H9 (cell line): Measurements from ENCODE around the gene ZNF655. TPM values are rescaled to one million over a fixed set of nuclear protein-coding genes. Genes with fewer than 3 reads are reported as not detected.

ENCODE experiments used
- DNase-seq: peaks from one replicate; pipeline ENCODE4 v3.0.0-alpha.2; 2017
- H2AFZ ChIP-seq: one replicate; pipeline ENCODE4 v1.6.1; 2013; ENCODE audit warnings: mild to moderate bottlenecking, low read length, control low read depth, moderate library complexity
- H2AK5ac ChIP-seq: 2 replicates; pipeline ENCODE4 v1.6.1; 2013; ENCODE audit warnings: low read length, control low read depth, mixed read lengths; ENCODE audit not compliant: insufficient read length
- H2BK120ac ChIP-seq: one replicate; pipeline ENCODE4 v1.6.1; 2013; ENCODE audit warnings: low read depth, mild to moderate bottlenecking, low read length, control low read depth, inconsistent platforms; ENCODE audit not compliant: poor library complexity, severe bottlenecking
- H2BK12ac ChIP-seq: 2 replicates; pipeline ENCODE4 v1.6.1; 2013; ENCODE audit warnings: low read length, control low read depth, mixed read lengths, low read depth; ENCODE audit not compliant: insufficient read length
- H2BK15ac ChIP-seq: 2 replicates; pipeline ENCODE4 v1.6.1; 2013; ENCODE audit warnings: low read depth, low read length, control low read depth
- H2BK20ac ChIP-seq: one replicate; pipeline ENCODE4 v1.6.1; 2013; ENCODE audit warnings: low read depth, mild to moderate bottlenecking, low read length, control low read depth, inconsistent platforms; ENCODE audit not compliant: poor library complexity, severe bottlenecking
- H2BK5ac ChIP-seq: 2 replicates; pipeline ENCODE4 v1.6.1; 2013; ENCODE audit warnings: low read length, control low read depth, mixed read lengths; ENCODE audit not compliant: insufficient read length
- H3K14ac ChIP-seq: 2 replicates; pipeline ENCODE4 v1.6.1; 2013; ENCODE audit warnings: low read length, control low read depth; ENCODE audit not compliant: insufficient read depth
- H3K18ac ChIP-seq: 2 replicates; pipeline ENCODE4 v1.6.1; 2013; ENCODE audit warnings: low read depth, mild to moderate bottlenecking, mixed read lengths, low read length, control low read depth; ENCODE audit not compliant: insufficient read length
- H3K23ac ChIP-seq: 2 replicates; pipeline ENCODE4 v1.6.1; 2013; ENCODE audit warnings: low read length, control low read depth, mixed read lengths, low read depth; ENCODE audit not compliant: insufficient read length
- H3K23me2 ChIP-seq: 2 replicates; pipeline ENCODE4 v1.6.1; 2013; ENCODE audit warnings: low read depth, mild to moderate bottlenecking, mixed read lengths, low read length, control low read depth; ENCODE audit not compliant: insufficient read length, poor library complexity, severe bottlenecking
- H3K27ac ChIP-seq: 2 replicates; pipeline ENCODE4 v1.5.1; 2013; ENCODE audit warnings: low read length, control low read depth, mixed read lengths, low read depth; ENCODE audit not compliant: insufficient read length
- H3K27me3 ChIP-seq: 2 replicates; pipeline ENCODE4 v1.6.1; 2013; ENCODE audit warnings: low read length, control low read depth, inconsistent platforms; ENCODE audit not compliant: insufficient read depth
- H3K4ac ChIP-seq: 2 replicates; pipeline ENCODE4 v1.6.1; 2013; ENCODE audit warnings: low read depth, mild to moderate bottlenecking, control low read depth, inconsistent platforms, low read length, moderate library complexity
- H3K4me1 ChIP-seq: 2 replicates; pipeline ENCODE4 v1.6.1; 2013; ENCODE audit warnings: low read length, control low read depth, inconsistent platforms; ENCODE audit not compliant: insufficient read depth
- H3K4me2 ChIP-seq: 2 replicates; pipeline ENCODE4 v1.6.1; 2013; ENCODE audit warnings: low read length, control low read depth, mixed read lengths; ENCODE audit not compliant: insufficient read length, insufficient read depth
- H3K56ac ChIP-seq: 2 replicates; pipeline ENCODE4 v1.6.1; 2013; ENCODE audit warnings: low read depth, mild to moderate bottlenecking, mixed read lengths, low read length, control low read depth; ENCODE audit not compliant: insufficient read length
- H3K79me1 ChIP-seq: 2 replicates; pipeline ENCODE4 v1.6.1; 2013; ENCODE audit warnings: low read depth, mild to moderate bottlenecking, moderate library complexity, low read length, control low read depth, inconsistent platforms; ENCODE audit not compliant: insufficient read depth, poor library complexity, severe bottlenecking
- H3K79me2 ChIP-seq: 2 replicates; pipeline ENCODE4 v1.6.1; 2013; ENCODE audit warnings: low read length, control low read depth, inconsistent platforms; ENCODE audit not compliant: insufficient read depth
- H3K9ac ChIP-seq: 2 replicates; pipeline ENCODE4 v1.6.1; 2013; ENCODE audit warnings: low read length, control low read depth, mixed read lengths; ENCODE audit not compliant: insufficient read length; ENCODE audit errors: extremely low read depth
- H3K9me3 ChIP-seq: one replicate; pipeline ENCODE4 v1.6.1; 2013; ENCODE audit warnings: low read depth, low read length, inconsistent platforms; ENCODE audit not compliant: control insufficient read depth
- H3T11ph ChIP-seq: one replicate; pipeline ENCODE4 v1.6.1; 2013; ENCODE audit warnings: mild to moderate bottlenecking, low read length, control low read depth, inconsistent platforms
- H4K20me1 ChIP-seq: one replicate; pipeline ENCODE4 v1.6.1; 2013; ENCODE audit not compliant: control insufficient read depth, insufficient read length, insufficient read depth
- H4K5ac ChIP-seq: 2 replicates; pipeline ENCODE4 v1.6.1; 2013; ENCODE audit warnings: low read depth, mild to moderate bottlenecking, mixed read lengths, low read length, control low read depth; ENCODE audit not compliant: insufficient read length
- H4K8ac ChIP-seq: replicated peaks from 2 replicates; pipeline ENCODE4 v1.6.1; 2013; ENCODE audit warnings: low read length, control low read depth, mixed read lengths, low read depth; ENCODE audit not compliant: insufficient read length
- H4K91ac ChIP-seq: 2 replicates; pipeline ENCODE4 v1.6.1; 2013; ENCODE audit warnings: low read depth, mild to moderate bottlenecking, moderate library complexity, mixed read lengths, low read length, control low read depth; ENCODE audit not compliant: insufficient read length
- H3K27ac Mint-ChIP-seq, 3 experiments: 2 replicates in 2 of 3; 3 replicates in 1 of 3; pipeline ENCODE4 v1.8.0; 2020 to 2021; ENCODE audit warnings: mixed read lengths in 3 of 3, mild to moderate bottlenecking in 1 of 3, moderate library complexity in 1 of 3
- H3K27me3 Mint-ChIP-seq: 2 replicates; pipeline ENCODE4 v1.8.0; 2021; ENCODE audit warnings: low read depth, mild to moderate bottlenecking, moderate library complexity, mixed read lengths
- H3K36me3 Mint-ChIP-seq, 3 experiments: 2 replicates in 2 of 3; 3 replicates in 1 of 3; pipeline ENCODE4 v1.8.0; 2020 to 2021; ENCODE audit warnings: low read depth in 3 of 3, mixed read lengths in 3 of 3; ENCODE audit not compliant: insufficient read depth in 1 of 3
- H3K4me1 Mint-ChIP-seq, 2 experiments: 2 replicates each; pipeline ENCODE4 v1.8.0; 2020; ENCODE audit warnings: mixed read lengths in 2 of 2
- H3K4me3 Mint-ChIP-seq, 2 experiments: 2 replicates in 1 of 2; 3 replicates in 1 of 2; pipeline ENCODE4 v1.8.0; 2020 to 2021; ENCODE audit warnings: mild to moderate bottlenecking in 2 of 2, mixed read lengths in 2 of 2, moderate library complexity in 1 of 2
- H3K9me3 Mint-ChIP-seq, 2 experiments: 2 replicates in 1 of 2; 3 replicates in 1 of 2; pipeline ENCODE4 v1.8.0; 2020; ENCODE audit warnings: mild to moderate bottlenecking in 2 of 2, mixed read lengths in 2 of 2, moderate library complexity in 1 of 2
- WGBS: extraction: QIAGEN DNeasy Blood & Tissue Kit; methylation state at CpG from one replicate; pipeline ENCODE4 v1.1.7; 2013; ENCODE audit warnings: missing lambda C conversion rate, low lambda C conversion rate, mixed read lengths; ENCODE audit not compliant: insufficient read length; ENCODE audit errors: extremely low coverage; 5-methylcytosine and 5-hydroxymethylcytosine counted together
- total RNA-seq: library from RNA; stranded (reverse); gene quantifications from 2 replicates; pipeline ENCODE4 v1.2.1, GENCODE V29; 2021
- TF ChIP-seq, protein P1 (sequence below): fragments of 200-600 bp; sonication (generic); conservative IDR thresholded peaks from 3 replicates; pipeline ENCODE4 v1.8.0; 2021; ENCODE audit warnings: antibody characterized with exemption, mild to moderate bottlenecking

ZNF655 gene
- total RNA-seq, 1 experiment from 2014 or later, result 49.2 TPM

DNA sequence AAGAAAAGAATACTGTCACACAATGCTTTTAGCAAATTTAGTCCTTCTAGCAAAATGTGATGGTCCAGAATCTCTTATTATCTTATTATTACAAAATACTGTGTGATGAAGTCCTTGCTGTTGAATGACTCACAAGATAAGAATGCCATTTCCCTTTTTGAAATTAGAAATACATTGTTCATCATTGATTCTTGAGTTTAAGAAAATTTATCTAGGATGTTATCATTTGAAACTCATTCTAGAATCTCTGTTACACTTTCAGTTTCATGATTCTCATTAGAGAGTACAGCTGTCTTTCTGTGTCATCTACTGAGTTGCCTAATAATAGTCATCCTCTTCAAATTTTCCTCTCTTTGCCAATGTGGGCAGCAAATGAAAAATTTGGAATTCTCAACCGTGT lies 44.4 kb upstream of the ZNF655 start:
- no CpG with 5 or more reads among the region's 1 CpG for WGBS
- Histone ChIP-seq H3K4ac (no peak overlapping the region), H3K4me1 (no peaks in the 10 kb centered on the region), H3K9me3 (no peaks in the 10 kb centered on the region), H3K27ac (no peak overlapping the region), H4K20me1 (no peaks in the 10 kb centered on the region), H4K5ac (no peak overlapping the region), H4K8ac (no peak overlapping the region), H2AK5ac (no peak overlapping the region), H2BK20ac (no peak overlapping the region), H3K9ac (no peak overlapping the region), H2BK15ac (no peak overlapping the region), H3K79me1 (no peaks in the 10 kb centered on the region), H3K23me2 (no peaks in the 10 kb centered on the region), H3K79me2 (no peaks in the 10 kb centered on the region; the same call in 1 of the 2 replicates), H2BK5ac (no peak overlapping the region), H2BK12ac (no peak overlapping the region), H3K23ac (no peak overlapping the region), H4K91ac (no peak overlapping the region), H3K27me3 (no peaks in the 10 kb centered on the region), H3K4me2 (no peak overlapping the region), H2AFZ (no peak overlapping the region), H3K56ac (no peak overlapping the region), H3K14ac (no peak overlapping the region), H2BK120ac (no peak overlapping the region), H3T11ph (no peak overlapping the region), H3K18ac (no peak overlapping the region)
- Mint-ChIP-seq H3K36me3 (peaks cover 28 to 54% (median 36%) of the 10 kb centered on the region in 3 experiments), H3K27me3 (no peaks in the 10 kb centered on the region), H3K9me3 (no peaks in the 10 kb centered on the region), H3K4me3 (no peak overlapping the region), H3K4me1 (no peaks in the 10 kb centered on the region), H3K27ac (no peak overlapping the region)
- TF ChIP-seq, protein P1, sequence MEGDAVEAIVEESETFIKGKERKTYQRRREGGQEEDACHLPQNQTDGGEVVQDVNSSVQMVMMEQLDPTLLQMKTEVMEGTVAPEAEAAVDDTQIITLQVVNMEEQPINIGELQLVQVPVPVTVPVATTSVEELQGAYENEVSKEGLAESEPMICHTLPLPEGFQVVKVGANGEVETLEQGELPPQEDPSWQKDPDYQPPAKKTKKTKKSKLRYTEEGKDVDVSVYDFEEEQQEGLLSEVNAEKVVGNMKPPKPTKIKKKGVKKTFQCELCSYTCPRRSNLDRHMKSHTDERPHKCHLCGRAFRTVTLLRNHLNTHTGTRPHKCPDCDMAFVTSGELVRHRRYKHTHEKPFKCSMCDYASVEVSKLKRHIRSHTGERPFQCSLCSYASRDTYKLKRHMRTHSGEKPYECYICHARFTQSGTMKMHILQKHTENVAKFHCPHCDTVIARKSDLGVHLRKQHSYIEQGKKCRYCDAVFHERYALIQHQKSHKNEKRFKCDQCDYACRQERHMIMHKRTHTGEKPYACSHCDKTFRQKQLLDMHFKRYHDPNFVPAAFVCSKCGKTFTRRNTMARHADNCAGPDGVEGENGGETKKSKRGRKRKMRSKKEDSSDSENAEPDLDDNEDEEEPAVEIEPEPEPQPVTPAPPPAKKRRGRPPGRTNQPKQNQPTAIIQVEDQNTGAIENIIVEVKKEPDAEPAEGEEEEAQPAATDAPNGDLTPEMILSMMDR, result no peak
- no peak for DNase-seq
